HepG2 (cell line): ENCODE results near the gene PRRT2. TPM values are rescaled to one million over a fixed set of nuclear protein-coding genes. Genes with fewer than 3 reads are reported as not detected.

Experiments used
- CBX1 ChIP-seq: IDR thresholded peaks from one replicate; pipeline ENCODE4 v1.6.1; 2016; ENCODE audit warnings: antibody characterized with exemption, low read depth
- FOXP4 ChIP-seq: sonication (generic); formaldehyde crosslinking; IDR thresholded peaks from 2 replicates; pipeline ENCODE4 v1.4.0; 2020; ENCODE audit warnings: missing genetic modification reagents
- SNAPC2 ChIP-seq: sonication (generic); formaldehyde crosslinking; IDR thresholded peaks from 2 replicates; pipeline ENCODE4 v1.8.1; 2022; ENCODE audit warnings: mild to moderate bottlenecking, missing genetic modification reagents
- ZNF609 ChIP-seq: sonication (generic); formaldehyde crosslinking; IDR thresholded peaks from 2 replicates; pipeline ENCODE4 v1.4.0; 2020; ENCODE audit warnings: mild to moderate bottlenecking, missing genetic modification reagents, borderline replicate concordance
- polyA plus RNA-seq, 8 experiments: library from polyadenylated mRNA; depleted of rRNA in 3 of 8; stranded (reverse) in 7 of 8; unstranded in 1 of 8; fragments of >200 nt; fragmentation: Illumina TruSeq in 4 of 8; extraction: Trizol in 4 of 8; gene quantifications; 2 replicates each; pipeline versions ENCODE4 v1.2.1 to v1.2.3, GENCODE V29; 2011 to 2016; ENCODE audit warnings: low read depth in 4 of 8, missing spikeins in 1 of 8, mixed read lengths in 1 of 8; ENCODE audit not compliant: insufficient read depth in 1 of 8
- total RNA-seq, 5 experiments: library from RNA; depleted of rRNA; stranded (reverse); fragments of >200 nt; fragmentation: Illumina TruSeq; extraction: Trizol; gene quantifications; 2 replicates each; pipeline ENCODE4 v1.2.3, GENCODE V29; 2016; ENCODE audit warnings: low read depth in 1 of 5

Gene PRRT2
- total and polyA plus RNA-seq, 2 of the 13 experiments (the other 11 are each of a cell fraction or from before 2014, with no cell fraction given), result 0.51 to 1.1 TPM

- TF ChIP-seq ZNF609 (CRISPR knock-in tag), result peak; percentile 14; the same call in 1 of the 2 replicates
- peak; percentile 74; the same call in 1 of the 2 replicates for TF ChIP-seq SNAPC2 (CRISPR knock-in tag)
- TF ChIP-seq CBX1, result no peak
- peak; percentile 52; the same call in 1 of the 2 replicates for TF ChIP-seq FOXP4 (CRISPR knock-in tag)
These were observed 21.6 kb upstream of the PRRT2 start, which contains the start of gene KIF22 (continued) for GRCh38 chr16:29790183-29790948.
